Endothelial cell of umbilical vein (primary cell): Measurements from ENCODE around the gene SLC22A23. TPM values are rescaled to one million over a fixed set of nuclear protein-coding genes. Genes with fewer than 3 reads are reported as not detected.

Experiments used
- BruUV-seq: library from RNA; stranded (reverse); fragments of 400-500 nt; replicated peaks from 2 replicates; lab custom pipeline; 2021; lab: Mats Ljungman, UMichigan
- CTCF ChIA-PET: fragments of 300-600, 350-600 bp; sonication (Branson Sonifier 250); formaldehyde crosslinking; loops from one replicate; lab custom pipeline; 2021; ENCODE audit warnings: antibody characterized with exemption, inconsistent platforms; lab: Charles Lee
- POLR2A ChIA-PET: fragments of 300-600, 350-600 bp; sonication (Branson Sonifier 250); formaldehyde crosslinking; loops from one replicate; lab custom pipeline; 2021; ENCODE audit warnings: antibody characterized with exemption, inconsistent platforms; lab: Charles Lee
- DNase-seq: peaks from one replicate; pipeline ENCODE4 v3.0.0-alpha.2; 2011; ENCODE audit warnings: low read depth, low spot score
- FAIRE-seq: peaks from 2 replicates; lab custom pipeline; 2011; peaks lifted over from hg19 to GRCh38; lab: Jason Lieb, UNC
- H2AFZ ChIP-seq: 2 replicates; pipeline ENCODE4 v1.6.0; 2012; ENCODE audit warnings: low read depth, low read length, control low read depth, inconsistent platforms
- H3K27ac ChIP-seq: 2 replicates; pipeline ENCODE4 v1.5.1; 2011; ENCODE audit warnings: low read depth, mild to moderate bottlenecking, control low read depth, low read length, moderate library complexity; ENCODE audit not compliant: insufficient read depth
- H3K27me3 ChIP-seq, 2 experiments: 2 replicates each; pipeline versions ENCODE4 v1.6.0 to v1.6.1; 2011; ENCODE audit warnings: low read length in 2 of 2, mixed read lengths in 1 of 2; ENCODE audit not compliant: control insufficient read depth in 2 of 2, insufficient read depth in 2 of 2
- H3K36me3 ChIP-seq, 2 experiments: 2 replicates in 1 of 2; 3 replicates in 1 of 2; pipeline ENCODE4 v1.5.1; 2011; ENCODE audit warnings: low read length in 2 of 2, mild to moderate bottlenecking in 1 of 2, moderate library complexity in 1 of 2; ENCODE audit not compliant: control insufficient read depth in 2 of 2, insufficient read depth in 2 of 2; ENCODE audit errors: extremely low read depth in 1 of 2
- H3K4me1 ChIP-seq: 3 replicates; pipeline ENCODE4 v1.5.1; 2011; ENCODE audit warnings: mild to moderate bottlenecking, low read length; ENCODE audit not compliant: control insufficient read depth, insufficient read depth; ENCODE audit errors: extremely low read depth
- H3K4me2 ChIP-seq: 2 replicates; pipeline ENCODE4 v1.6.1; 2011; ENCODE audit warnings: low read length, control low read depth, mixed read lengths; ENCODE audit not compliant: insufficient read depth
- H3K4me3 ChIP-seq, 3 experiments: fragments of 200-600 bp in 1 of 3; sonication (generic), shearing (Covaris generic) in 1 of 3; replicated peaks in 1 of 3; 2 replicates each; pipeline ENCODE4 v1.5.1; 2011 to 2016; ENCODE audit warnings: control low read depth in 3 of 3, low read length in 3 of 3, mild to moderate bottlenecking in 2 of 3, inconsistent platforms in 1 of 3, low read depth in 1 of 3, moderate library complexity in 1 of 3; ENCODE audit not compliant: insufficient read depth in 1 of 3
- H3K79me2 ChIP-seq: 2 replicates; pipeline ENCODE4 v1.6.0; 2012; ENCODE audit warnings: low read length, inconsistent platforms; ENCODE audit not compliant: control insufficient read depth, insufficient read depth
- H3K9ac ChIP-seq: replicated peaks from 2 replicates; pipeline ENCODE3; 2011; ENCODE audit warnings: low read length, control low read depth; ENCODE audit not compliant: insufficient read depth; ENCODE audit errors: extremely low read depth
- H3K9me1 ChIP-seq: replicated peaks from 3 replicates; pipeline ENCODE4 v1.6.0; 2011; ENCODE audit warnings: mild to moderate bottlenecking, low read length; ENCODE audit not compliant: control insufficient read depth, insufficient read depth; ENCODE audit errors: extremely low read depth
- H3K9me3 ChIP-seq: replicated peaks from 2 replicates; pipeline ENCODE4 v1.5.1; 2012; ENCODE audit warnings: low read length, inconsistent platforms; ENCODE audit not compliant: control insufficient read depth, insufficient read depth
- H4K20me1 ChIP-seq: replicated peaks from 2 replicates; pipeline ENCODE3; 2011; ENCODE audit warnings: mild to moderate bottlenecking, low read length; ENCODE audit not compliant: control insufficient read depth, insufficient read depth; ENCODE audit errors: extremely low read depth
- EZH2 ChIP-seq: IDR thresholded peaks from 2 replicates; pipeline ENCODE4 v1.6.1; 2012; ENCODE audit warnings: borderline replicate concordance, low read depth, mild to moderate bottlenecking, moderate library complexity, low read length, inconsistent platforms; ENCODE audit not compliant: severe bottlenecking
- FOS ChIP-seq: IDR thresholded peaks from 2 replicates; pipeline ENCODE4 v1.6.1; 2011; ENCODE audit warnings: mild to moderate bottlenecking, low read length, moderate library complexity, borderline replicate concordance; ENCODE audit not compliant: insufficient read depth
- GATA2 ChIP-seq: IDR thresholded peaks from 2 replicates; pipeline ENCODE4 v1.7.0; 2011; ENCODE audit warnings: low read depth, mild to moderate bottlenecking, moderate library complexity, mixed read lengths, low read length; ENCODE audit not compliant: insufficient read length, insufficient read depth
- JUN ChIP-seq: IDR thresholded peaks from 2 replicates; pipeline ENCODE4 v1.6.1; 2011; ENCODE audit warnings: borderline replicate concordance, low read depth; ENCODE audit not compliant: insufficient read length, insufficient read depth
- MAX ChIP-seq: IDR thresholded peaks from 2 replicates; pipeline ENCODE4 v1.6.1; 2011; ENCODE audit not compliant: insufficient read depth, insufficient read length
- MYC ChIP-seq: IDR thresholded peaks from one replicate; pipeline ENCODE4 v1.6.1; 2011; ENCODE audit warnings: mild to moderate bottlenecking, low read depth, low read length
- POLR2A ChIP-seq: IDR thresholded peaks from 2 replicates; pipeline ENCODE4 v1.6.1; 2012; ENCODE audit warnings: low read depth, mild to moderate bottlenecking, control low read depth, low read length
- POLR2AphosphoS5 ChIP-seq: IDR thresholded peaks from 2 replicates; pipeline ENCODE4 v1.6.1; 2012; ENCODE audit warnings: low read depth, mild to moderate bottlenecking, control low read depth, low read length, moderate library complexity; ENCODE audit not compliant: insufficient read depth
- dilution Hi-C: fragments of 300-500 bp; cut with MboI; formaldehyde crosslinking; loops from one replicate; pipeline ENCODE4 v1.15.0; 2019; ENCODE audit warnings: low sequenced_read_pairs; ENCODE audit not compliant: extremely low pct_ligation_motif_present
- intact Hi-C: fragments of 100-400 bp; cut with micrococcal nuclease; formaldehyde crosslinking; loops from one replicate; pipeline ENCODE4 v1.10.0; 2022
- polyA plus RNA-seq, 4 experiments: library from polyadenylated mRNA; depleted of rRNA in 3 of 4; stranded (reverse) in 3 of 4; unstranded in 1 of 4; fragments of >200 nt; gene quantifications; 2 replicates each; pipeline versions ENCODE4 v1.2.1 to v1.2.3, GENCODE V29; 2011 to 2012; ENCODE audit warnings: missing spikeins in 1 of 4
- total RNA-seq: library from RNA; stranded (reverse); gene quantifications from 2 replicates; pipeline ENCODE4 v1.2.3, GENCODE V29; 2021

SLC22A23 gene
- total and polyA plus RNA-seq, 2 donors (not counting 3 experiments of a cell fraction or from before 2014, with no cell fraction given) = 4.2 to 14.3 TPM

GRCh38 chr6:3396503-3397180 lies 60.2 kb downstream of the SLC22A23 start:
- no TSS peak for BruUV-seq
- H3K9me1 ChIP-seq = no peaks in the 10 kb centered on the region
- H3K4me2 ChIP-seq = no peak overlapping the region
- DNase-seq = no peak
- H3K79me2 ChIP-seq = no peaks in the 10 kb centered on the region
- TF ChIP-seq POLR2AphosphoS5 (no peak), MAX (no peak), POLR2A (no peak), JUN (no peak)
- no peak for FAIRE-seq
- no peak overlapping the region for H3K9ac ChIP-seq
- no peaks in the 10 kb centered on the region for H3K9me3 ChIP-seq
- no peaks in the 10 kb centered on the region for H4K20me1 ChIP-seq
- ChIA-PET CTCF (interaction anchor here (1.2 kb wide), 1 partner anchor 14 kb away, joined by 5 read pairs; no protein-coding TSS in a partner anchor), POLR2A (interaction anchor here (0.6 kb wide), 1 partner anchor 51 kb away, joined by 3 read pairs; no protein-coding TSS in a partner anchor)
- intact Hi-C loops (no loop called here), dilution Hi-C loops (no loop called here)
- no peaks in the 10 kb centered on the region for H3K36me3 ChIP-seq
- H3K27me3 ChIP-seq = no peaks in the 10 kb centered on the region
- no peak overlapping the region for H2AFZ ChIP-seq
- no peak overlapping the region for H3K27ac ChIP-seq
- H3K4me1 ChIP-seq = no peaks in the 10 kb centered on the region
- no peak overlapping the region for H3K4me3 ChIP-seq

GRCh38 chr6:3394671-3395070 lies 62.2 kb downstream of the SLC22A23 start:
- DNase-seq = no peak
- no peak overlapping the region for H2AFZ ChIP-seq
- dilution Hi-C loops = no loop called here
- no peak overlapping the region for H3K27ac ChIP-seq
- no peak overlapping the region for H3K9ac ChIP-seq
- FAIRE-seq = no peak
- no peaks in the 10 kb centered on the region for H4K20me1 ChIP-seq
- TF ChIP-seq MYC = no peak
- TF ChIP-seq JUN = no peak
- no peak for TF ChIP-seq EZH2
- no peak for TF ChIP-seq FOS
- TF ChIP-seq GATA2 = no peak
- no peak for TF ChIP-seq POLR2A
- TF ChIP-seq POLR2AphosphoS5 = no peak
- TF ChIP-seq MAX = no peak
- no peaks in the 10 kb centered on the region for H3K9me3 ChIP-seq
- no peaks in the 10 kb centered on the region for H3K9me1 ChIP-seq
- ChIA-PET CTCF (no interaction called here), POLR2A (no interaction called here)
- H3K4me3 ChIP-seq = no peak overlapping the region
- H3K4me1 ChIP-seq = no peaks in the 10 kb centered on the region
- intact Hi-C loops = no loop called here
- H3K79me2 ChIP-seq = no peaks in the 10 kb centered on the region
- no peak overlapping the region for H3K4me2 ChIP-seq
- no peaks in the 10 kb centered on the region for H3K27me3 ChIP-seq
- BruUV-seq = no TSS peak
- H3K36me3 ChIP-seq = no peaks in the 10 kb centered on the region
